Cerebellar nuclear complex (tissue), 1 donor: ENCODE results near the gene CFAP74.
"Not testable (repeated sequence)": the region's sequence is repeated elsewhere in the genome, so short reads cannot be mapped to it uniquely, and the experiment has no call there.

ENCODE experiments used
- DNase-seq, 2 experiments: peaks; one replicate each; lab custom pipeline; 2025; lab: John Stamatoyannopoulos, UW

CFAP74 gene

GRCh38 chr1:1954831-1955441 lies 48.6 kb downstream of the CFAP74 start:
- no peak for DNase-seq

DNA sequence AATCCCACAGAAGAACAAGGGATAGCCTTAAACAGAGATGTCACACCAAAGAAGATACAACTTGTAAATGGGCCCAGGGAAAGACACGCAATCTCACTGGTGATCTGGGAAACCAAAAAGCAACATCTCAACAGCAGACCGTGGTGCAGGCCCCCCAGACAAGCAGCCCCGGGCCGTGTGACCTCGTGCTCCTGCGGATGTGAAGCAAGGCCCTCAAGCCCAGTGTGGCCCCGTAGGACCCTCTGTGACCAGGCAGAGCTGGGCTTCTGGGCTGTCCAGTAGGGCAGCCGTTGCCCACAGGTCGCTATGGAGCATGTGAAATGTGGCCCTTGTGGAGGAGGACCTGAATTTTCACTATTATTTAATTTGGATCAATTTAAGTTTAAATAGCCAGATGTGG lies 49.6 kb downstream of the CFAP74 start:
- DNase-seq, result no peak

DNA sequence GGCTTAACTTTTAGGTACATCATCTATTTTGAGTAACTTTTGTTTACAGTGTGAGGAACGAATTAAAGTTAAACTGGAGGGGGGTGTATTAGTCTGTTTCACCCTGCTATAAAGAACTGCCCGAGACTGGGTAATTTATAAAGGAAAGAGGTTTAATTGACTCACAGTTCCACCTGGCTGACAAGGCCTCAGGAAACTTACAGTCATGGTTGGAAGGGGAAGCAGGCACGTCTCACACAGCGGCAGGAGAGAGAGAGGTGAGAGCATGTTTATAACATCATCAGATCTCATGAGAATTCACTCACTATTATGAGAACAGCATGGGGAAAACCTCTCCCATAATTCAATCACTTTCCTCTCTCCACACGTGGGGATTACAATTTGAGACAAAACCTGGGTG lies 52.6 kb downstream of the CFAP74 start:
- DNase-seq, result no peak

- no peak for DNase-seq
Observed at GRCh38 chr1:1948783-1949182, 54.8 kb downstream of the CFAP74 start.

- DNase-seq, result no peak
Observed at GRCh38 chr1:1947493-1947892, 56.1 kb downstream of the CFAP74 start.

- no peak for DNase-seq
Observed at GRCh38 chr1:1946540-1946939, 57.0 kb downstream of the CFAP74 start.

GRCh38 chr1:1945782-1946393 lies 57.7 kb downstream of the CFAP74 start:
- DNase-seq, result no peak

DNA sequence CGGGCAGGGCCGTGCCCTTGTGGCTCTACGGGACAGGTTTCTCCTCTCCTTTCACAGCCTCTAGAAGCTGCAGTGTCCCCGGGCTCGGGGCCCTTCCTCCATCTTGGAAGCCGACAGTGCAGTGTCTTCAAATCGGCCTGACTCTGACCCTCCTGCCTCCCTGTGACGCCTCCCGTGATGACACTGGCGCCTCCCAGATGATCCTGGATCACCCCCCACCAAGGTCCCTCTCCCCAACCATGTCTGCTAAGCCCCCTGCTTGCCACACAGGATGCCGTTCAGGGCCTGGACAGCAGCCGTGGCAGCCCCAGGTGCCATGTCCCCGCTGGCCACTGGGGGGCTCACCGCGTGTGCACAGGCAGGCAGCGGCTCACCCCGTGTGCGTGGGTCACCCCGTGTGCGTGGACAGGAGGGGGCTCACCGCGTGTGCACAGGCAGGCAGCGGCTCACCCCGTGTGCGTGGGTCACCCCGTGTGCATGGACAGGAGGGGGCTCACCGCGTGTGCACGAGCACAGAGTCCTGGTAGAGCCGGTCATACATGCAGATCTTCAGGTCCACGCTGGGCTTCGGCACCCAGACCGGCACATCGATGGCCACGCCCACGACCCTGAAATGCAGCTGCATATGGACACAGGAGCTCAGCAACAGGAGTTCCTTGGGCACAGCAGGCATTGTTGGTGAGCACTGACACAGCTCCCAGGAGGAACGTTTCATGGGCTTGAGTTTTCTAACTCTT lies 59.6 kb downstream of the CFAP74 start:
- DNase-seq, result no peak

DNA sequence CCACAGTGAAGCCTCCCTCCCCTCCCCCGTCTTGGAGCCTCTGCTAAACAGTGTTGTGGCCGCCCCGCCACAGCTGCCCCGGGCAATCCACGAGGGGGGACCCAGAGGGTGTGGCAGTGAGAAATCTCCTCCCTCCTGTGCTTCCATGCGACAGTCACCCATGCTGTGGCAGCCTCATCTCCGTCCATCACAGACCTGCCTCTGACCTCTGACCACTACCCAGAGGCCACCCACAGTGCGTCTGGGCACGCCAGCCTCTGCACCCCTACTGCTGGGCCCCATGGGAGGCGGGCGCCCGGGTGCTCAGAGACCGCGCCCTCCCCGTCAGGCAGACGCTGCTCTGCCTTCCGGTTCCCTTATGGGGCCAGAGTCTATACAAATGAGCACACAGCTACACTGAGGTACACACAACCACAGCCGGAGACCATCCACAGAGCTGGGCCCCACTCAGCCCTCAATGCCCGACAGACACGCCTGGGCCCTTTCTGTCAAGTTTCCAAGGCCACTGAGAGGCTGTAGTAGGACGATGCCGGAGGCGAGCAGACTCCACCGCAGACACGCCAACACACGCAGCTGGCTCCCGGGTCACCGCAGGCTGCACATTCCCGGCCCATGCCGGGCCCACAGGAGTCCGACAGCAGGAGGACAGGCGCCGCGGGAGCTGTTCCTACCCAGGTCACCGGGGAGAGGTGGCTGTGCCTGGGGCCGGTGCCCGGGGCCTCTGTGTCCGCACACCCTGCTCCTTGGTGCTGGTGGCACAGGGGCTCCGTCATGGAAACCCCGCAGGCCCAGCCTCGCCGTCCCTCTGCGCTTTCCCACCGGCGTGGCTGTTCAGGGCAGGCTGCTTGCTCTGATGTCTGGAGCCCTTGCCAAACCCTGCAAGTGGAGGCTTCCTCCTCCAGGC lies 60.6 kb downstream of the CFAP74 start:
- DNase-seq, result no peak

- no peak for DNase-seq
Observed at GRCh38 chr1:1941868-1942752, 61.5 kb downstream of the CFAP74 start.

DNA sequence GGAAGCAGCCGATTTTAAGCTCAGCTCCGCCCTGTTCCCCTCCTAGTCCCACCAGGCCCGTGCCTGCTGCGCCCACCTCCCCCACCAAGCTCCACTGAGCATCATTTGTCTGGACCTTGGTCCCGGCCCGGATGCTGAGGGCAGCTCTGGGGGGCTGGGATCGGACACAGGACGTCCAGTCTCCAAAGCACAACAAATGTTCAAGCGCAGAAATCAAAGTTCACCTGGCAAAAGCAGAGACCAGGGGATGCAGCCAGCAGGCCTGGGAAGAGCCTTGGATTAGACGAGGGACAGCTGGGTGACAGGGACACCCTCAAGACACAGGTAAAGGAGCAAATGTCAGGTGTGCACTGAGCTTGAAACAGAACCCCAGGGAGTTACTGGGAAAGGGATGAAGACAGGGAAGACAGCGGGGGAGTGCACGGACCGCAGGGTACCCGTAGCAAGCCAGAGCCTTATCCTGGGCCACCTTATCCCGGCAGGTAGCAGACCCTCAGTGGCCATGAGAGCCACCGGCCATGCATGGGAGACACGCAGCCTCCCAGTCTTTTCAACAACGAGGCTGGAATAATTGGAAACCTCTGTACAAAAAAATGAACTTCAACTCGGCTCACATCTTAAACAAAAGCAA lies 62.3 kb downstream of the CFAP74 start:
- DNase-seq, result no peak

DNA sequence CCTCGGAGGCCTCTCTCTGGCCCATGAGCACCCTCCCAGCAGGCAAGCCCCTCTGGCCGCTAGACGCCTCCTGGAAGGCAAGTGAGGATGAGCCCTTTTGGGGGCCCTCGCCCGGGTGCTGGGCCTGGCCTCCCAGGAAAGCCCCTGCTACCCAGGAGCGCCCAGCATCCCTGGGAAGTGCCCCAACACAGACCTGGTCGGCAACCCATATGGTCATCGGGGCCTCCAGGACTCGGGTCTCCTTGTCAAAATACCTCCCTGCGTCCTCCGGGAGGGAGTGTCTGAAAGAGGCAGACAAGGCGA lies 63.5 kb downstream of the CFAP74 start:
- DNase-seq, result no peak

GRCh38 chr1:1939296-1940122 lies 64.1 kb downstream of the CFAP74 start:
- DNase-seq, result no peak

DNA sequence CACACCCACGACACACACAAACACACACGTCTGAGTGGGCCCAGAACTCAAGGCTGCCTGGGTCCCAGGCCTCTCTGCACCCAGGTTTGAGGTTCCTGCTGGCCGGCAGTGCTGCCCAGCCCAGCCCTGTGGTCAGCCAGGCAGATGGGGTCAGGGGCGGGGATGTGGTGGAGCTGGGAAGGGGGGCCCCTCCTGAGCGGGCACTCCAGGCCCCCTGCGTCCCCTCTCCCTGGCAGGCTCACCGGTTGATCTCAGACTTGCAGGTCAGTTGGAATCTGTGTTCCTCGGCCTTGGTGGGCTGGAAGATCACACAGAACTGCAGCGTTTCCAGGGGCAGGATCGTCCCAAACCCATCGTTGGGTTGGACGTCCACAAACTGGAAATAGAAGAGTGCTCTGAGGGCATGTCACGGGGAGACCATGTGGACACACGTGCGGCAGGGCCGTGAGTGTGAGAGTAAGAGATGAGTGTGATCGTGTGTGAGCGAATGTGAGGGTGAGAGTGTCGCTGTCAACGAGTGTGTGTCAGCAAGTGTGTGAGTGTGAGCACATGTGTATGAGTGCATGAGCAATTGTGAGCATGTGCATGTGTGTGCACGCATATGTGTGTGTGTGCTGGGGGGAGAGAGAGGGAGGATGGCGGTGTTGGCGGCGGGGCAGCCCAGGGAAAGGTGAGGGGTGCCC lies 64.8 kb downstream of the CFAP74 start:
- DNase-seq, result no peak

DNA sequence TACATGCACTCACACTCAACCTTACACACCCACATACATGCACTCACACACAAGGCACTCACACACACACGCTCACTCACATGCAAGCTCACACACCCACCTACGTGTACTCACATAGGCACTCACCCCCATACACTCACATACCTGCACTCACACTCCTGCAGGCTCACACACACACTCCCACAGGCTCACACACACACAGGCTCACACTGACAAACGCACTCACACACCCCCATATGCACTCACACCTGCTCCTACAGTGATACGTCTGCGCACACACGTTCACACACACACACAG lies 65.4 kb downstream of the CFAP74 start:
- no peak for DNase-seq

DNA sequence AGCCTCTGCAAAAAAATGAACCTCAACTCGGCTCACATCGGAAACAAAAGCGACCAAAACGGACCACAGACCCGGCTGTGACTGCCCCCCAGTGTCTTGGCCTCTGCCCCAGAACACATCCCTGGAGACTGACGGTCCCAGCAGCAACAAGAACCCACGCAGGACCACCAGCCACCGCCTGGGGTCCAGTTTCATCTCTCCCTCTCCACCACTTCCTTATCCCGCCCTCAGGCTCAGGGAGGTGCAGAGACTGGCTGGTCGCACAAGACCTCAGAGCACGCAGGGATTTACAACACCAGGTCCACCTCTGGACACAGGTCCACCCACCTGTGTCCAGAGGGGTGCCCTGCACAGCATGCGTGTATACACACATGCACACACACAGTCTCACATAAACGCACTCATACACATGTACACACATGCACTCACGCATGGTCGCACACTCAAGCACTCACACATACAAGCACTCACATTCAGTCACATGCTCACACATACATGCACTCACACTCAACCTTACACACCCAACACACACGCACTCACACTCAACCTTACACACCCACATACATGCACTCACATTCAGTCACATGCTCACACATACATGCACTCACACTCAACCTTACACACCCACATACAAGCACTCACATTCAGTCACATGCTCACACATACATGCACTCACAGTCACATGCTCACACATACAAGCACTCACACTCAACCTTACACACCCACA lies 65.9 kb downstream of the CFAP74 start:
- no peak for DNase-seq

GRCh38 chr1:1937061-1937460 lies 66.5 kb downstream of the CFAP74 start:
- DNase-seq, result no peak

- not testable (repeated sequence) for DNase-seq
Observed at GRCh38 chr1:1934848-1935247, 68.7 kb downstream of the CFAP74 start.
